OCI-LY7 (cell line): ENCODE data around the gene HAVCR1. TPM values are rescaled to one million over a fixed set of nuclear protein-coding genes. Genes with fewer than 3 reads are reported as not detected.

Experiments
- BruUV-seq: library from RNA; stranded (reverse); fragments of 400-500 nt; replicated peaks from 2 replicates; lab custom pipeline; 2021; lab: Mats Ljungman, UMichigan
- CTCF ChIA-PET: fragments of 300-600 bp; sonication (Branson Sonifier 250); formaldehyde crosslinking; loops from one replicate; lab custom pipeline; 2022; ENCODE audit warnings: antibody characterized with exemption; ENCODE audit not compliant: unreplicated experiment; lab: Charles Lee
- POLR2A ChIA-PET: fragments of 300-600 bp; sonication (Branson Sonifier 250); formaldehyde crosslinking; loops from one replicate; lab custom pipeline; 2022; ENCODE audit warnings: antibody characterized with exemption; lab: Charles Lee
- DNase-seq: peaks from one replicate; pipeline ENCODE4 v3.0.0-alpha.2; 2015; ENCODE audit warnings: low spot score
- H2AFZ ChIP-seq: fragments of 200-600 bp; sonication (generic), shearing (Covaris generic); 2 replicates; pipeline ENCODE4 v1.6.1; 2014; ENCODE audit warnings: mild to moderate bottlenecking, antibody characterized with exemption, low read length, moderate library complexity
- H3K27ac ChIP-seq: fragments of 200-600 bp; sonication (generic); 2 replicates; pipeline ENCODE4 v1.5.1; 2014; ENCODE audit warnings: mixed run types, low read depth, mild to moderate bottlenecking, moderate library complexity, low read length, inconsistent platforms; ENCODE audit not compliant: poor library complexity, severe bottlenecking
- H3K36me3 ChIP-seq: fragments of 200-600 bp; sonication (generic); 2 replicates; pipeline ENCODE4 v1.6.1; 2014; ENCODE audit warnings: mild to moderate bottlenecking, antibody characterized with exemption, low read length, moderate library complexity, mixed read lengths; ENCODE audit not compliant: insufficient read depth
- H3K4me1 ChIP-seq: fragments of 200-600 bp; sonication (generic); 2 replicates; pipeline ENCODE4 v1.5.1; 2014; ENCODE audit warnings: mild to moderate bottlenecking, low read length; ENCODE audit not compliant: insufficient read depth, poor library complexity, severe bottlenecking
- H3K4me2 ChIP-seq: fragments of 200-600 bp; sonication (generic); 2 replicates; pipeline ENCODE4 v1.6.1; 2014; ENCODE audit warnings: mild to moderate bottlenecking, low read length
- H3K4me3 ChIP-seq: fragments of 200-600 bp; sonication (generic); 2 replicates; pipeline ENCODE4 v1.5.1; 2014; ENCODE audit warnings: mild to moderate bottlenecking, low read depth, low read length; ENCODE audit not compliant: poor library complexity, severe bottlenecking
- H3K79me2 ChIP-seq: fragments of 200-600 bp; sonication (generic); 2 replicates; pipeline ENCODE4 v1.6.1; 2016; ENCODE audit warnings: low read depth, mild to moderate bottlenecking, low read length, moderate library complexity, mixed read lengths; ENCODE audit not compliant: insufficient read depth
- H3K9me2 ChIP-seq: fragments of 200-600 bp; sonication (generic); 2 replicates; pipeline ENCODE4 v1.6.1; 2016; ENCODE audit warnings: mild to moderate bottlenecking, low read length, mixed read lengths; ENCODE audit not compliant: insufficient read depth
- H3K9me3 ChIP-seq: fragments of 200-600 bp; sonication (generic); 2 replicates; pipeline ENCODE4 v1.6.1; 2014; ENCODE audit warnings: mild to moderate bottlenecking, mixed run types, low read length, mixed read lengths
- H4K20me1 ChIP-seq: fragments of 200-600 bp; sonication (generic); 2 replicates; pipeline ENCODE4 v1.6.1; 2014; ENCODE audit warnings: mild to moderate bottlenecking, antibody characterized with exemption, low read length, moderate library complexity, mixed read lengths; ENCODE audit not compliant: insufficient read depth
- EZH2phosphoT487 ChIP-seq: fragments of 200-600 bp; sonication (generic); IDR thresholded peaks from 2 replicates; pipeline ENCODE4 v1.6.1; 2018; ENCODE audit warnings: low read depth, borderline replicate concordance, mild to moderate bottlenecking, mixed run types, antibody characterized with exemption, low read length, moderate library complexity, mixed read lengths
- intact Hi-C: fragments of 100-400 bp; cut with micrococcal nuclease; formaldehyde crosslinking; loops from one replicate; pipeline ENCODE4 v1.10.0; 2022; ENCODE audit not compliant: unreplicated experiment
- total RNA-seq, 2 experiments: library from RNA; depleted of rRNA in 1 of 2; stranded (reverse); fragments of >200 nt in 1 of 2; shearing (Covaris generic) in 1 of 2; gene quantifications; 2 replicates each; pipeline ENCODE4 v1.2.3, GENCODE V29; 2014 to 2022
- TF ChIP-seq, protein P1 (sequence below): fragments of 200-600 bp; sonication (generic); conservative IDR thresholded peaks from 2 replicates; pipeline ENCODE4 v1.5.1; 2014; ENCODE audit warnings: mild to moderate bottlenecking, antibody characterized with exemption, low read length, moderate library complexity, mixed read lengths

The HAVCR1 gene
- total RNA-seq, 2 experiments from 2014 or later, result not detected

DNA sequence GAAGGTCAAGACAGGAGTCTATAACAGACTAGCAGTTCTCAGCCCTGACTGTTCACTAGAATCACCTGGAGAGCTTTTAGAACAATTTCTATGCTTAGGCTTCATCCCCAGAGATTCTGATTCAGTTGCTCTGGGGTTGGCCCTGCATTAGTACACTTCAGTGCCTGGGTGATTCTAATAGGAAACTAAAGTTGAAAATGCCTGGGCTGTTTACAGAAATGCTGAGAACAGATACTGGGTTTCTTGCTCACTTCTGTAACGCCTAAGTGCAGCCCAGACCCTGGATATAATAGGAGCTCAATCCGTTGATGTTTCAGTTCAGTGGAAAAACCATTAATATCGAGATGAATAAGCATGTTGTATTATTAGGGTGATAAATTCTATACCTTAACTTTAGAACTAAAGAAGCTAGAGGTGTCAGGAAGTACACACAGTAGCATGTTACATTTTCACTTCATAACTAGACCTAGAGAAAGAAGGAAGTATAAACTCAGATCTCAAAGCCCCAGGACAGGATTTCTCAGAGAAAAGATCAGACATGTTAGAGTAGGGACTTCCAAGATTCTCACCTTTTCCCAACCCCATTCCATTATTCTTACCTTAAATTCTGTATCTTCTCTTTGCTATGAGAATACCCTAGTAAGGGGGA lies 29.6 kb upstream of the HAVCR1 start:
- TF ChIP-seq EZH2phosphoT487, result no peak
- TF ChIP-seq, protein P1, sequence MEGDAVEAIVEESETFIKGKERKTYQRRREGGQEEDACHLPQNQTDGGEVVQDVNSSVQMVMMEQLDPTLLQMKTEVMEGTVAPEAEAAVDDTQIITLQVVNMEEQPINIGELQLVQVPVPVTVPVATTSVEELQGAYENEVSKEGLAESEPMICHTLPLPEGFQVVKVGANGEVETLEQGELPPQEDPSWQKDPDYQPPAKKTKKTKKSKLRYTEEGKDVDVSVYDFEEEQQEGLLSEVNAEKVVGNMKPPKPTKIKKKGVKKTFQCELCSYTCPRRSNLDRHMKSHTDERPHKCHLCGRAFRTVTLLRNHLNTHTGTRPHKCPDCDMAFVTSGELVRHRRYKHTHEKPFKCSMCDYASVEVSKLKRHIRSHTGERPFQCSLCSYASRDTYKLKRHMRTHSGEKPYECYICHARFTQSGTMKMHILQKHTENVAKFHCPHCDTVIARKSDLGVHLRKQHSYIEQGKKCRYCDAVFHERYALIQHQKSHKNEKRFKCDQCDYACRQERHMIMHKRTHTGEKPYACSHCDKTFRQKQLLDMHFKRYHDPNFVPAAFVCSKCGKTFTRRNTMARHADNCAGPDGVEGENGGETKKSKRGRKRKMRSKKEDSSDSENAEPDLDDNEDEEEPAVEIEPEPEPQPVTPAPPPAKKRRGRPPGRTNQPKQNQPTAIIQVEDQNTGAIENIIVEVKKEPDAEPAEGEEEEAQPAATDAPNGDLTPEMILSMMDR, result no peak
- Histone ChIP-seq H3K9me2 (no peaks in the 10 kb centered on the region), H3K36me3 (peaks cover 44% of the 10 kb centered on the region), H3K4me2 (no peak overlapping the region), H3K27ac (no peak overlapping the region), H3K4me1 (no peaks in the 10 kb centered on the region), H3K4me3 (no peak overlapping the region), H3K79me2 (no peaks in the 10 kb centered on the region), H3K9me3 (0 out of 2 replicates have a peak, but pooled peaks cover 3% of the 10 kb centered on the region), H2AFZ (no peak overlapping the region), H4K20me1 (no peaks in the 10 kb centered on the region)
- no TSS peak for BruUV-seq
- intact Hi-C loops, result no loop called here
- ChIA-PET CTCF (no interaction called here), POLR2A (no interaction called here)
- DNase-seq, result no peak

DNA sequence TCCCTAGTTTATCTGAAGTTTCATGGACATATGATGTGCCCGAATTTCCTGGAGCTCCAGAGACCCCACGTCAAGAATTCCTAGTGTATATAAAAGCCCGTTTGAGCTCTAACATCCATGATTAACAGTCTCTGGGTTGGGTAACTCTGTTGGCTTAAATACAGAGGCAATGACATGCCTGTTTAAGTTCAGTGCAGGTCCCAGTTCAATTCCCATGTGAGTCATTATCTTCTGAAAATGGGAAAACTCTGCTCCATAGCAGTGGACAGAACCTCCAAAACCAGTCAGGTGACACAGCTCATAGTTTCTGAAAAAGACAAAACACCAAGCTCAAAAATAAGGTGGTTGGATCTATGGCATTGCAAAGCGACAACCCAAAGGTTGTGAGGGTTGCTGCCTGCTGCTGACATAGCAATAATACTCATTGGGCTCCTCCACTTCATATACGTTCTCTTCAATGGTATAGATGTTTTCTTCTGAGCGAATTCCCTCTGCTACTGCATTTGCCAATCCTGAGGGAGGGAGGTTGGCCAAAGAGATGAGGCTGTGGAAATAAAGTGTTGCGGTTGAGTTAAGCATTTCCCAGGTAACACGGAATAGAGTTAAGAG lies 27.9 kb upstream of the HAVCR1 start:
- H3K36me3 ChIP-seq, result peaks cover 40% of the 10 kb centered on the region
- no peak overlapping the region for H3K4me3 ChIP-seq
- H3K4me1 ChIP-seq, result no peaks in the 10 kb centered on the region
- ChIA-PET POLR2A (interaction anchor here (0.6 to 1.4 kb wide), 2 partner anchors 12 to 526 kb away, joined by 3 to 4 read pairs; no protein-coding TSS in a partner anchor), CTCF (no interaction called here)
- BruUV-seq, result no TSS peak
- 0 out of 2 replicates have a peak, but pooled peaks cover 3% of the 10 kb centered on the region for H3K9me3 ChIP-seq
- H3K9me2 ChIP-seq, result no peaks in the 10 kb centered on the region
- no peak overlapping the region for H3K4me2 ChIP-seq
- intact Hi-C loops, result no loop called here
- no peak overlapping the region for H2AFZ ChIP-seq
- DNase-seq, result no peak
- TF ChIP-seq, protein P1, result no peak
- no peak for TF ChIP-seq EZH2phosphoT487
- H3K27ac ChIP-seq, result no peak overlapping the region
- H3K79me2 ChIP-seq, result no peaks in the 10 kb centered on the region
- no peaks in the 10 kb centered on the region for H4K20me1 ChIP-seq

DNA sequence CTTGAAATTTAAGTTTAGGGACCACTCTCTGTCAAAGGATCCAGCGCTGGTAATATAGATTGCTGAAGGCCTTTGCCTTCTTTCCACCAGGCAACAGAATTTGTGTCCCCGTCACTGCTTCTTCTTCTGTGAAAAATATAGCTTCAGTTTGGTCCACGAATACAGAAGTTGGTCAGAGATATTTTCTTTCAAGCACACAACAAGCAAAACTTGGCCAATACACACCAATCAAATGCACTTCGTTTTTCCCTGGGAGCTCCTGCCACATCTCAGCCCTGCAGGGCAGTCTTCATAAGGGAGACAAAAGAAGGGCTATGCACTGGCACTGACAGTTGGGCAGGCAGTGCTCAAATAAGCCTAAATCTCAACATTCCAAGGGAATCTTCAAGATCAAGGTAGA lies 27.0 kb upstream of the HAVCR1 start:
- H3K4me1 ChIP-seq, result no peaks in the 10 kb centered on the region
- no peak for DNase-seq
- H3K9me2 ChIP-seq, result no peaks in the 10 kb centered on the region
- 0 out of 2 replicates have a peak, but pooled peaks cover 3% of the 10 kb centered on the region for H3K9me3 ChIP-seq
- ChIA-PET CTCF (no interaction called here), POLR2A (interaction anchor here (0.7 to 1.4 kb wide), 2 partner anchors 9 to 11 kb away, joined by 3 read pairs; no protein-coding TSS in a partner anchor)
- no TSS peak for BruUV-seq
- no peaks in the 10 kb centered on the region for H3K79me2 ChIP-seq
- H2AFZ ChIP-seq, result no peak overlapping the region
- no peak overlapping the region for H3K4me3 ChIP-seq
- H3K36me3 ChIP-seq, result peaks cover 31% of the 10 kb centered on the region
- no peak overlapping the region for H3K27ac ChIP-seq
- H3K4me2 ChIP-seq, result no peak overlapping the region
- no peak for TF ChIP-seq EZH2phosphoT487
- TF ChIP-seq, protein P1, result no peak
- no peaks in the 10 kb centered on the region for H4K20me1 ChIP-seq
- intact Hi-C loops, result no loop called here
